Measurements from ENCODE around the gene CEMIP.

Gene CEMIP

GRCh38 chr15:80891006-80891405, 111.8 kb downstream of the CEMIP start:
- CTCF ChIA-PET, result interaction anchor here (0.5 to 1.2 kb wide), 2 partner anchors 85 to 231 kb away, joined by 3 read pairs; no protein-coding TSS in a partner anchor

GRCh38 chr15:80892414-80892813, 113.2 kb downstream of the CEMIP start:
- Histone ChIP-seq H3K9me3 (ENCODE audit: control insufficient read depth, insufficient read depth, low read depth, low read length) (no peaks in the 10 kb centered on the region), H3K36me3 (ENCODE audit: control insufficient read depth in 2 of 2, insufficient read depth in 1 of 2, low read length in 2 of 2) (no peaks in the 10 kb centered on the region; a peak in 1 of 3 replicates), H3K27ac (ENCODE audit: extremely low read depth, low read depth, low read length) (no peak overlapping the region), H3K4me1 (ENCODE audit: control insufficient read depth, insufficient read depth, low read length) (peaks cover 1% of the 10 kb centered on the region; the same call in 1 of the 2 replicates), H3K4me3 (ENCODE audit: low read depth, low read length) (no peak overlapping the region)
- POLR2A ChIA-PET, result no interaction called here
- CTCF ChIA-PET, result interaction anchor here (0.7 to 0.9 kb wide), 3 partner anchors 76 to 1524 kb away, joined by 3 read pairs; no protein-coding TSS in a partner anchor
- TF ChIP-seq ZSCAN4 (tag by site-specific recombination; IDR thresholded peaks at IDR 0.05), result no peak
- TF ChIP-seq ZNF274 (IDR thresholded peaks at IDR 0.05; ENCODE audit: low read length), result no peak
- TF ChIP-seq ZNF274 (tag by site-specific recombination; IDR thresholded peaks at IDR 0.05; ENCODE audit: borderline replicate concordance), result no peak
- TF ChIP-seq ZNF174 (tag by site-specific recombination; IDR thresholded peaks at IDR 0.05), result no peak
- TF ChIP-seq ZNF10 (tag by site-specific recombination; IDR thresholded peaks at IDR 0.05), result no peak
- no peak for TF ChIP-seq PRDM10 (tag by site-specific recombination; IDR thresholded peaks at IDR 0.05)
- TF ChIP-seq GLIS2 (tag by site-specific recombination; IDR thresholded peaks at IDR 0.05), result no peak
- no peak for TF ChIP-seq ZNF830 (tag by site-specific recombination; IDR thresholded peaks at IDR 0.05; ENCODE audit: low read depth)
- no peak for TF ChIP-seq YY1 (tag by site-specific recombination; IDR thresholded peaks at IDR 0.05)
- TF ChIP-seq TSHZ1 (tag by site-specific recombination; IDR thresholded peaks at IDR 0.05; ENCODE audit: borderline replicate concordance), result no peak

More at GRCh38 chr15:80891006-80891405, 111.8 kb downstream of the CEMIP start:
- Histone ChIP-seq H3K36me3 (ENCODE audit: control insufficient read depth in 2 of 2, insufficient read depth in 1 of 2, low read length in 2 of 2) (no peaks in the 10 kb centered on the region; a peak in 1 of 3 replicates), H3K27ac (ENCODE audit: extremely low read depth, low read depth, low read length) (no peak overlapping the region), H3K9me3 (ENCODE audit: control insufficient read depth, insufficient read depth, low read depth, low read length) (no peaks in the 10 kb centered on the region), H3K4me3 (ENCODE audit: low read depth, low read length) (no peak overlapping the region), H3K4me1 (ENCODE audit: control insufficient read depth, insufficient read depth, low read length) (peaks cover 4% of the 10 kb centered on the region; the same call in 1 of the 2 replicates)
- POLR2A ChIA-PET, result no interaction called here
- TF ChIP-seq ZNF394 (tag by site-specific recombination; IDR thresholded peaks at IDR 0.05; ENCODE audit: borderline replicate concordance) (no peak), ZBTB49 (tag by site-specific recombination; IDR thresholded peaks at IDR 0.05; ENCODE audit: low read depth) (no peak), ZNF19 (tag by site-specific recombination; IDR thresholded peaks at IDR 0.05; ENCODE audit: low read depth) (no peak), ZNF274 (IDR thresholded peaks at IDR 0.05; ENCODE audit: low read length) (no peak), ZNF274 (tag by site-specific recombination; IDR thresholded peaks at IDR 0.05; ENCODE audit: borderline replicate concordance) (no peak), ZNF324 (tag by site-specific recombination; IDR thresholded peaks at IDR 0.05) (no peak), ZBTB7A (tag by site-specific recombination; IDR thresholded peaks at IDR 0.05; ENCODE audit: low read depth) (no peak), ZNF521 (tag by site-specific recombination; IDR thresholded peaks at IDR 0.05) (no peak), ZNF292 (tag by site-specific recombination; IDR thresholded peaks at IDR 0.05; ENCODE audit: borderline replicate concordance, low read depth) (no peak), ZSCAN18 (tag by site-specific recombination; IDR thresholded peaks at IDR 0.05) (no peak), IKZF3 (tag by site-specific recombination; IDR thresholded peaks at IDR 0.05) (no peak), ZXDB (tag by site-specific recombination; IDR thresholded peaks at IDR 0.05) (no peak), SP7 (tag by site-specific recombination; IDR thresholded peaks at IDR 0.05) (no peak), ZNF777 (tag by site-specific recombination; IDR thresholded peaks at IDR 0.05; ENCODE audit: borderline replicate concordance) (no peak), ZNF837 (tag by site-specific recombination; IDR thresholded peaks at IDR 0.05) (no peak), ZNF266 (tag by site-specific recombination; IDR thresholded peaks at IDR 0.05; ENCODE audit: low read depth) (no peak), ZNF660 (tag by site-specific recombination; IDR thresholded peaks at IDR 0.05) (no peak), HOXD13 (CRISPR knock-in tag; IDR thresholded peaks at IDR 0.05; ENCODE audit: borderline replicate concordance) (no peak), ZNF677 (tag by site-specific recombination; IDR thresholded peaks at IDR 0.05) (no peak), ZNF239 (tag by site-specific recombination; IDR thresholded peaks at IDR 0.05) (no peak)

All from HEK293 (cell line).